Ectodermal cell (in vitro differentiated cells): ENCODE results near the gene CHD9. TPM values are rescaled to one million over a fixed set of nuclear protein-coding genes. Genes with fewer than 3 reads are reported as not detected.

Source experiments
- H3K27ac ChIP-seq: 2 replicates; pipeline ENCODE4 v1.7.0; 2013; ENCODE audit warnings: mild to moderate bottlenecking, low read depth, low read length; ENCODE audit not compliant: insufficient read depth, poor library complexity, severe bottlenecking
- H3K27me3 ChIP-seq: 2 replicates; pipeline ENCODE4 v1.7.0; 2013; ENCODE audit warnings: mild to moderate bottlenecking, low read length; ENCODE audit not compliant: insufficient read depth, control insufficient read depth, poor library complexity, severe bottlenecking
- H3K36me3 ChIP-seq: one replicate; pipeline ENCODE4 v1.7.0; 2013; ENCODE audit warnings: low read length; ENCODE audit not compliant: control insufficient read depth, insufficient read depth
- H3K4me1 ChIP-seq: one replicate; pipeline ENCODE4 v1.7.0; 2013; ENCODE audit warnings: low read length; ENCODE audit not compliant: control insufficient read depth, insufficient read depth
- H3K4me3 ChIP-seq: 2 replicates; pipeline ENCODE4 v1.7.0; 2013; ENCODE audit warnings: low read depth, low read length, control low read depth; ENCODE audit not compliant: insufficient read depth
- H3K9me3 ChIP-seq: 2 replicates; pipeline ENCODE4 v1.7.0; 2013; ENCODE audit warnings: mild to moderate bottlenecking, low read length, moderate library complexity; ENCODE audit not compliant: control insufficient read depth
- WGBS, 2 experiments: methylation state at CpG; one replicate each; pipeline ENCODE4 v1.1.7; 2013; ENCODE audit warnings: missing lambda C conversion rate in 2 of 2; 5-methylcytosine and 5-hydroxymethylcytosine counted together
- polyA plus RNA-seq, 4 experiments: library from polyadenylated mRNA; stranded (reverse); fragments of 50-300 nt; gene quantifications; one replicate each; pipeline ENCODE4 v1.2.3, GENCODE V29; 2013

The CHD9 gene
- polyA plus RNA-seq (2013, experiment 1 of 4): 44.4 TPM
- polyA plus RNA-seq (2013, experiment 2 of 4): 45.1 TPM
- 35.2 TPM for polyA plus RNA-seq (2013, experiment 3 of 4)
- polyA plus RNA-seq (2013, experiment 4 of 4): 46.3 TPM

GRCh38 chr16:53054670-53055485 lies at the start of gene CHD9:
Gene CHD9, plus strand, starts transcription at chr16:53054991. Its CDS starts 101,099 bp downstream, at chr16:53156090.
- Histone ChIP-seq H3K27me3 (no peaks in the 10 kb centered on the region), H3K27ac (peak within 1 kb of the TSS; percentile 19), H3K9me3 (no peaks in the 10 kb centered on the region), H3K36me3 (no peaks in the 10 kb centered on the region), H3K4me3 (peak within 1 kb of the TSS; percentile 63), H3K4me1 (no peaks in the 10 kb centered on the region)
- WGBS, 2 experiments: 2% methylated on average over 62 of the region's 62 CpGs

GRCh38 chr16:53007095-53007494 lies 47.7 kb upstream of the CHD9 start:
- H3K36me3 ChIP-seq: no peaks in the 10 kb centered on the region
- no peaks in the 10 kb centered on the region for H3K4me1 ChIP-seq
- no peaks in the 10 kb centered on the region for H3K27me3 ChIP-seq
- WGBS, 2 experiments: 72 to 95% methylated on average over 1 of the region's 1 CpG
- no peak overlapping the region for H3K4me3 ChIP-seq
- no peaks in the 10 kb centered on the region for H3K9me3 ChIP-seq
- H3K27ac ChIP-seq: no peak overlapping the region

GRCh38 chr16:53014287-53014686 lies 40.5 kb upstream of the CHD9 start:
- no peaks in the 10 kb centered on the region for H3K36me3 ChIP-seq
- H3K27me3 ChIP-seq: no peaks in the 10 kb centered on the region
- H3K4me1 ChIP-seq: no peaks in the 10 kb centered on the region
- WGBS, 2 experiments: 88 to 93% methylated on average over 3 to 4 of the region's 4 CpGs
- no peak overlapping the region for H3K4me3 ChIP-seq
- H3K9me3 ChIP-seq: no peaks in the 10 kb centered on the region
- no peak overlapping the region for H3K27ac ChIP-seq

GRCh38 chr16:53018834-53019416 lies 35.9 kb upstream of the CHD9 start:
- Histone ChIP-seq H3K27me3 (no peaks in the 10 kb centered on the region), H3K36me3 (no peaks in the 10 kb centered on the region), H3K4me1 (no peaks in the 10 kb centered on the region), H3K27ac (no peak overlapping the region), H3K9me3 (no peaks in the 10 kb centered on the region), H3K4me3 (no peak overlapping the region)
- WGBS, 2 experiments: 82 to 91% methylated on average over 2 of the region's 2 CpGs

- no peaks in the 10 kb centered on the region for H3K36me3 ChIP-seq
- 8 to 11% methylated on average over 5 of the region's 5 CpGs for WGBS, 2 experiments
- no peak overlapping the region for H3K27ac ChIP-seq
- no peak overlapping the region for H3K4me3 ChIP-seq
- no peaks in the 10 kb centered on the region for H3K27me3 ChIP-seq
- H3K9me3 ChIP-seq: no peaks in the 10 kb centered on the region
- no peaks in the 10 kb centered on the region for H3K4me1 ChIP-seq
Measured at GRCh38 chr16:53022374-53022773, 32.4 kb upstream of the CHD9 start.

- Histone ChIP-seq H3K4me3 (no peak overlapping the region), H3K9me3 (no peaks in the 10 kb centered on the region), H3K4me1 (no peaks in the 10 kb centered on the region), H3K27ac (no peak overlapping the region), H3K36me3 (no peaks in the 10 kb centered on the region), H3K27me3 (no peaks in the 10 kb centered on the region)
- WGBS, 2 experiments: 94 to 95% methylated on average over 4 of the region's 4 CpGs
Measured at GRCh38 chr16:53024045-53024444, 30.7 kb upstream of the CHD9 start.

- H3K4me1 ChIP-seq: no peaks in the 10 kb centered on the region
- no peaks in the 10 kb centered on the region for H3K36me3 ChIP-seq
- no peaks in the 10 kb centered on the region for H3K9me3 ChIP-seq
- no peaks in the 10 kb centered on the region for H3K27me3 ChIP-seq
- H3K27ac ChIP-seq: no peak overlapping the region
- H3K4me3 ChIP-seq: no peak overlapping the region
- WGBS, 2 experiments: 87 to 95% methylated on average over 3 of the region's 3 CpGs
Measured at GRCh38 chr16:53029971-53030370, 24.8 kb upstream of the CHD9 start.

GRCh38 chr16:53031323-53031942 lies 23.4 kb upstream of the CHD9 start:
- H3K9me3 ChIP-seq: no peaks in the 10 kb centered on the region
- no peaks in the 10 kb centered on the region for H3K4me1 ChIP-seq
- no peaks in the 10 kb centered on the region for H3K36me3 ChIP-seq
- H3K27ac ChIP-seq: no peak overlapping the region
- no peaks in the 10 kb centered on the region for H3K27me3 ChIP-seq
- 44 to 46% methylated on average over 2 of the region's 2 CpGs for WGBS, 2 experiments
- no peak overlapping the region for H3K4me3 ChIP-seq

GRCh38 chr16:53034306-53034705 lies 20.5 kb upstream of the CHD9 start:
- Histone ChIP-seq H3K27me3 (no peaks in the 10 kb centered on the region), H3K4me3 (no peak overlapping the region), H3K4me1 (no peaks in the 10 kb centered on the region), H3K36me3 (no peaks in the 10 kb centered on the region), H3K27ac (no peak overlapping the region), H3K9me3 (no peaks in the 10 kb centered on the region)
- 83 to 91% methylated on average over 4 to 5 of the region's 6 CpGs for WGBS, 2 experiments
